ENCODE data around the gene RNF225. TPM values are rescaled to one million over a fixed set of nuclear protein-coding genes. Genes with fewer than 3 reads are reported as not detected.

RNF225 gene
- total RNA-seq, 2 donors from 2014 or later: not detected

GRCh38 chr19:58380662-58381459 lies 14.6 kb upstream of the RNF225 start, which contains the start of gene ZNF837:
ZNF837 (minus strand) TSS chr19:58381030; CDS start chr19:58369332, 11,698 bp downstream.
- H3K27ac ChIP-seq: peak within 1 kb of the TSS; percentile 93 to 97
- no peaks in the 10 kb centered on the region for H3K9me3 ChIP-seq
- H3K4me3 ChIP-seq: peak within 1 kb of the TSS; percentile 81 to 86
- H3K36me3 ChIP-seq: no peaks in the 10 kb centered on the region
- no peaks in the 10 kb centered on the region for H3K27me3 ChIP-seq
- peaks cover 0 to 30% of the 10 kb centered on the region in 2 donors for H3K4me1 ChIP-seq
- DNase-seq (ENCODE audit: low spot score): peak; percentile 99
- peak in 1 of 2 donors; percentile 14 for TF ChIP-seq CTCF (IDR thresholded peaks at IDR 0.05)

GRCh38 chr19:58381460-58382212 lies 13.8 kb upstream of the RNF225 start:
- Histone ChIP-seq H3K4me3 (peak overlapping the region; percentile 81 to 86), H3K27ac (peak overlapping the region; percentile 93 to 97), H3K9me3 (no peaks in the 10 kb centered on the region), H3K36me3 (no peaks in the 10 kb centered on the region), H3K4me1 (peaks cover 0 to 36% of the 10 kb centered on the region in 2 donors), H3K27me3 (no peaks in the 10 kb centered on the region)
- TF ChIP-seq CTCF (IDR thresholded peaks at IDR 0.05): no peak
- DNase-seq (ENCODE audit: low spot score): no peak

- no peak for DNase-seq (ENCODE audit: low spot score)
- H3K4me1 ChIP-seq: peaks cover 0 to 44% of the 10 kb centered on the region in 2 donors
Observed at GRCh38 chr19:58382997-58383603, 12.4 kb upstream of the RNF225 start.

GRCh38 chr19:58385313-58385890 lies 10.1 kb upstream of the RNF225 start:
- TF ChIP-seq CTCF (IDR thresholded peaks at IDR 0.05): no peak
- Histone ChIP-seq H3K27ac (peak overlapping the region; percentile 97 to 99), H3K9me3 (no peaks in the 10 kb centered on the region), H3K36me3 (peaks cover 21% of the 10 kb centered on the region), H3K27me3 (no peaks in the 10 kb centered on the region), H3K4me1 (peaks cover 0 to 34% of the 10 kb centered on the region in 2 donors), H3K4me3 (peak overlapping the region in 1 of 2 donors; percentile 78)
- DNase-seq (ENCODE audit: low spot score): no peak

More at GRCh38 chr19:58382997-58383603, 12.4 kb upstream of the RNF225 start:
- H3K36me3 ChIP-seq: peaks cover 2% of the 10 kb centered on the region
- no peak overlapping the region for H3K4me3 ChIP-seq
- TF ChIP-seq CTCF (IDR thresholded peaks at IDR 0.05): no peak
- no peaks in the 10 kb centered on the region for H3K9me3 ChIP-seq
- no peak overlapping the region for H3K27ac ChIP-seq
- no peaks in the 10 kb centered on the region for H3K27me3 ChIP-seq

- Histone ChIP-seq H3K36me3 (peaks cover 27% of the 10 kb centered on the region), H3K27me3 (no peaks in the 10 kb centered on the region), H3K27ac (peak overlapping the region; percentile 97 to 99), H3K4me1 (peaks cover 0 to 34% of the 10 kb centered on the region in 2 donors), H3K9me3 (no peaks in the 10 kb centered on the region), H3K4me3 (peak overlapping the region; percentile 62 to 78)
- TF ChIP-seq CTCF (IDR thresholded peaks at IDR 0.05): no peak
- DNase-seq (ENCODE audit: low spot score): no peak
Observed at GRCh38 chr19:58385891-58386575, 9.4 kb upstream of the RNF225 start.
